HG02884 (cell line): ENCODE results near the gene MRC1.

Source experiments
- ATAC-seq: cut with Tn5 transposase; IDR thresholded peaks from one replicate; pipeline ENCODE4 v1.9.1; 2021; ENCODE audit warnings: mild to moderate bottlenecking, moderate library complexity; ENCODE audit not compliant: unreplicated experiment

Gene MRC1

GRCh38 chr10:17842641-17843040, 33.5 kb downstream of the MRC1 start:
- no peak for ATAC-seq

GRCh38 chr10:17847585-17848296, 38.6 kb downstream of the MRC1 start:
- no peak for ATAC-seq

GRCh38 chr10:17848646-17849045, 39.5 kb downstream of the MRC1 start:
- ATAC-seq = no peak

GRCh38 chr10:17850501-17850900, 41.4 kb downstream of the MRC1 start:
- ATAC-seq = no peak

GRCh38 chr10:17851611-17852010, 42.5 kb downstream of the MRC1 start:
- no peak for ATAC-seq

- no peak for ATAC-seq
Observed at GRCh38 chr10:17854044-17854652, 45.0 kb downstream of the MRC1 start.

GRCh38 chr10:17857040-17857439, 47.9 kb downstream of the MRC1 start:
- no peak for ATAC-seq

- no peak for ATAC-seq
Observed at GRCh38 chr10:17859492-17860156, 50.5 kb downstream of the MRC1 start.

GRCh38 chr10:17861760-17862159, 52.6 kb downstream of the MRC1 start:
- ATAC-seq = no peak

- ATAC-seq = no peak
Observed at GRCh38 chr10:17865351-17865750, 56.2 kb downstream of the MRC1 start.

GRCh38 chr10:17866346-17866745, 57.2 kb downstream of the MRC1 start:
- no peak for ATAC-seq

GRCh38 chr10:17867056-17867455, 57.9 kb downstream of the MRC1 start:
- ATAC-seq = no peak

- no peak for ATAC-seq
Observed at GRCh38 chr10:17871036-17871435, 61.9 kb downstream of the MRC1 start.

GRCh38 chr10:17872191-17873091, 63.3 kb downstream of the MRC1 start:
- no peak for ATAC-seq

- ATAC-seq = no peak
Observed at GRCh38 chr10:17873946-17874345, 64.8 kb downstream of the MRC1 start.

- no peak for ATAC-seq
Observed at GRCh38 chr10:17877121-17877520, 68.0 kb downstream of the MRC1 start.

GRCh38 chr10:17878896-17879295, 69.7 kb downstream of the MRC1 start:
- no peak for ATAC-seq

- ATAC-seq = no peak
Observed at GRCh38 chr10:17880601-17881000, 71.5 kb downstream of the MRC1 start.

GRCh38 chr10:17882557-17882956, 73.4 kb downstream of the MRC1 start:
- ATAC-seq = no peak

- ATAC-seq = no peak
Observed at GRCh38 chr10:17883621-17884020, 74.5 kb downstream of the MRC1 start.

GRCh38 chr10:17888189-17888588, 79.0 kb downstream of the MRC1 start:
- no peak for ATAC-seq
